Activated naive CD4-positive, alpha-beta T cell treated with anti-CD3 and anti-CD28 coated beads for 36 hours (primary cell): ENCODE data around the gene CAMP. TPM values are rescaled to one million over a fixed set of nuclear protein-coding genes. Genes with fewer than 3 reads are reported as not detected.

Source experiments
- CTCF ChIA-PET: fragments of 350-600 bp; sonication (Branson Sonifier 250); formaldehyde crosslinking; loops from one replicate; lab custom pipeline; 2021; ENCODE audit warnings: antibody characterized with exemption; lab: Charles Lee
- DNase-seq: peaks from one replicate; pipeline ENCODE4 v3.0.0-alpha.2; 2020
- H3K27ac Mint-ChIP-seq: one replicate; pipeline ENCODE4 v1.8.0; 2021; ENCODE audit warnings: mild to moderate bottlenecking, mixed read lengths
- H3K27me3 Mint-ChIP-seq: one replicate; pipeline ENCODE4 v1.8.0; 2021; ENCODE audit warnings: low read depth, mixed read lengths
- H3K36me3 Mint-ChIP-seq: one replicate; pipeline ENCODE4 v1.8.0; 2021; ENCODE audit warnings: low read depth, mixed read lengths
- H3K4me1 Mint-ChIP-seq: one replicate; pipeline ENCODE4 v1.8.0; 2021; ENCODE audit warnings: low read depth, mixed read lengths
- H3K4me3 Mint-ChIP-seq: one replicate; pipeline ENCODE4 v1.8.0; 2021; ENCODE audit warnings: mild to moderate bottlenecking, moderate library complexity, mixed read lengths
- H3K9me3 Mint-ChIP-seq: one replicate; pipeline ENCODE4 v1.8.0; 2021; ENCODE audit warnings: mixed read lengths
- intact Hi-C: fragments of 100-400 bp; cut with micrococcal nuclease; formaldehyde crosslinking; loops from one replicate; pipeline ENCODE4 v1.15.1; 2023
- total RNA-seq, 2 experiments: library from RNA; stranded (reverse); gene quantifications; one replicate each; pipeline ENCODE4 v1.2.3, GENCODE V29; 2021

CAMP gene, protein sequence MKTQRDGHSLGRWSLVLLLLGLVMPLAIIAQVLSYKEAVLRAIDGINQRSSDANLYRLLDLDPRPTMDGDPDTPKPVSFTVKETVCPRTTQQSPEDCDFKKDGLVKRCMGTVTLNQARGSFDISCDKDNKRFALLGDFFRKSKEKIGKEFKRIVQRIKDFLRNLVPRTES
- not detected for total RNA-seq

DNA sequence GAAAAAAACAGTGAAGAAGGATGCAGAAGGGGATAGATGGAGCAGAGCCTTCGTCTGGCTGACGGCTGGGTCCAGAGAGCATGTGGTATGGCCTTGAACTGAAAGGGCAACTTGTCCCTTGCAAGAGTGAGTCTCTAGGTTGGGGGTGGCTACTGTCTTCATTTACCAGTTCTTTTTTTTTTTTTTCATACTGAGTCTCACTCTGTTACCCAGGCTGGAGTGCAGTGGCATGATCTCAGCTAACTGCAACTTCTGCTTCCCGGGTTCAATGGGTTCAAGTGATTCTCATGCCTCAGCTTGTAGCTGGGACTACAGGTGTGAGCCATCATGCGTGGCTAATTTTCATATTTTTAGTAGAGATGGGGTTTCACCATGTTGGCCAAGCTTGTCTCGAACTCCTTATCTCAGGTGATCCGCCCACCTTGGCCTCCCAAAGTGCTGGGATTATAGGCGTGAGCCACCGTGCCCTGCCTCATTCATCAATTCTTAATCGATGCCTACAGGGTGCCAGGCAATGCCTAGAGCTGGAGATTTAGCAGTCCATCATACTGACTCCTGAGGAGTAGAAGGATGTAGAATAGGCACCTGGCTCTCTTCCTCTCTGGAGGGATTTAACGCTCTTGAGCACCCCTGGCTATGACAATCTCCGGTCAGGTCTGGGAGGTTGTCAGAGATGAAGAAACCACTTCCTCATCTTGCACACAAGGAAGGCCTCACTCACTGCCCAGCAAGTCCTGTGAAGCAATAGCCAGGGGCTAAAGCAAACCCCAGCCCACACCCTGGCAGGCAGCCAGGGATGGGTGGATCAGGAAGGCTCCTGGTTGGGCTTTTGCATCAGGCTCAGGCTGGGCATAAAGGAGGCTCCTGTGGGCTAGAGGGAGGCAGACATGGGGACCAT lies at the start of gene CAMP:
TSS of gene CAMP (plus strand) at position 880 of the 898 bp plus-strand sequence. CDS start at position 897, 17 bp downstream.
- Mint-ChIP-seq H3K27me3 (no peaks in the 10 kb centered on the region), H3K36me3 (no peaks in the 10 kb centered on the region), H3K4me3 (no peak within 1 kb of the TSS), H3K9me3 (no peaks in the 10 kb centered on the region), H3K27ac (no peak within 1 kb of the TSS), H3K4me1 (peaks cover 4% of the 10 kb centered on the region)
- DNase-seq: no peak
- intact Hi-C loops: no loop called here
- CTCF ChIA-PET: interaction anchor here (0.6 kb wide), 1 partner anchor 29 kb away, joined by 3 read pairs; no protein-coding TSS in a partner anchor

DNA sequence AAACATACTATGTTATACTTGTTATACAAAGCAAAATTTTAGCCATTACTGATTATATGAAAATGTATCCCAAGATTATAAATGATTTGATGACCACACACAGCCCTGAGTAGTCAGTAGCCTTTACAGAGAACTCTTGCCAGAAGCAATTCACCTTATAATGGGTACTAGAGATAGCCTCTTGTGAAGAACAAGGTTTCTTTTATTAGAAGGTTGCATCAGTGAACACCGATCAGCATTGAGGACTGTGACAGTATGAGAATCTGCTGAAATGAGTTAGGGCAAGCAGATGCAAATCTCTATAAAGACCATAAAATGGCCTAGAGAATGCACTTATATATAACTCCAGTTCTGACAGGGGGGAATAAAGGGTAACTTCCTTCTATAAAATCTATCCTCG lies 45.2 kb upstream of the CAMP start:
- no peaks in the 10 kb centered on the region for H3K27me3 Mint-ChIP-seq
- no peak overlapping the region for H3K27ac Mint-ChIP-seq
- no peak overlapping the region for H3K4me3 Mint-ChIP-seq
- H3K4me1 Mint-ChIP-seq: no peaks in the 10 kb centered on the region
- H3K36me3 Mint-ChIP-seq: peaks cover 85% of the 10 kb centered on the region
- DNase-seq: no peak
- H3K9me3 Mint-ChIP-seq: no peaks in the 10 kb centered on the region
- CTCF ChIA-PET: no interaction called here
- intact Hi-C loops: no loop called here

DNA sequence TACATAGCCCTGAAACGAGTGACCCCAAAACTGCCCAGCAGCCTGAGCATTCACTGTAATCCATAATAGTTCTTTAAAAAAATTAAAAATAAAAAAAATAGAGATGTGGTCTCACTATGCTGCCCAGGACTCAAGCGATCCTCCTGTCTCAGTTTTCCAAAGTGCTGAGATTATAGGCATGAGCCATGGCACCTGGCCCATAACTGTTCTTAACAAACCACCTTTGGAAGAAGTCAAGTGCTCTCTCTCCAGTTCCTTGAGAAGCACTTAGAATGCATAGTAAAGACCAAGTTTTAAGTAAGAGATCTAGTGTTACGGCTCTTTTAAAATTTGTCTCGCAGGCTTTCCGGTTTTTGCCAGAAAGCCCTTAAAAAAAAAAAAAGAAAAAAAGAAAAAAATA lies 43.3 kb upstream of the CAMP start:
- Mint-ChIP-seq H3K9me3 (no peaks in the 10 kb centered on the region), H3K36me3 (peaks cover 88% of the 10 kb centered on the region), H3K27ac (no peak overlapping the region), H3K4me1 (no peaks in the 10 kb centered on the region), H3K4me3 (no peak overlapping the region), H3K27me3 (no peaks in the 10 kb centered on the region)
- no peak for DNase-seq
- CTCF ChIA-PET: no interaction called here
- intact Hi-C loops: loop anchor here (10.0 kb wide), 1 partner anchor 1205 kb away; the partner anchor contains the start of genes CCDC12 and NBEAL2

GRCh38 chr3:48180531-48181253 lies 42.6 kb upstream of the CAMP start:
- no peak overlapping the region for H3K27ac Mint-ChIP-seq
- CTCF ChIA-PET: interaction anchor here (0.7 kb wide), 1 partner anchor 417 kb away, joined by 3 read pairs; no protein-coding TSS in a partner anchor
- no peaks in the 10 kb centered on the region for H3K9me3 Mint-ChIP-seq
- no peak overlapping the region for H3K4me3 Mint-ChIP-seq
- peaks cover 2% of the 10 kb centered on the region for H3K4me1 Mint-ChIP-seq
- intact Hi-C loops: loop anchor here (10.0 kb wide), 1 partner anchor 1206 kb away; the partner anchor contains the start of genes CCDC12 and NBEAL2
- H3K36me3 Mint-ChIP-seq: peaks cover 89% of the 10 kb centered on the region
- no peak for DNase-seq
- no peaks in the 10 kb centered on the region for H3K27me3 Mint-ChIP-seq

DNA sequence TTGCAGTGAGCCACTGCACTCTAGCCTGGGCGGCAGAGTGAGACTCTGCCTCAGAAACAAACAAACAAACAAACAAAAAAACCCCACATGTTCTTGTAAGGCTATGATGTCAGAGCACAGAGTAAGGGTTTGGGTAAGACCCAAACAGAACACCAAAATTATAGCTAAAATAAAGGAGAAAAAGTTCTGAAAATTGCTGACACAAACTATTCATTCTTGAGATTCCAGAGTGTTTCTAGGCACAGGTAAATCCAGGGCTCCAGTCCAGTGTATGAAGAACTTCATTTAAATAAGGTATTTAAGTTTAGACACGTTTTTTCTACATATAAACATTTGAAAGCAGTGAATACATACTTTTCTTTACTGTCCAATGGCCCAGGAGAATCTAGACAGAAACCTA lies 39.0 kb upstream of the CAMP start:
- Mint-ChIP-seq H3K9me3 (no peaks in the 10 kb centered on the region), H3K27me3 (peaks cover 11% of the 10 kb centered on the region), H3K4me1 (peaks cover 17% of the 10 kb centered on the region), H3K36me3 (peaks cover 81% of the 10 kb centered on the region), H3K27ac (no peak overlapping the region), H3K4me3 (no peak overlapping the region)
- intact Hi-C loops: loop anchor here (10.0 kb wide), 1 partner anchor 1209 kb away; the partner anchor contains the start of genes CCDC12 and NBEAL2
- CTCF ChIA-PET: interaction anchor here (0.6 kb wide), 1 partner anchor 10 kb away, joined by 3 read pairs; no protein-coding TSS in a partner anchor
- DNase-seq: no peak

- no peak overlapping the region for H3K4me3 Mint-ChIP-seq
- H3K27ac Mint-ChIP-seq: no peak overlapping the region
- H3K4me1 Mint-ChIP-seq: peaks cover 17% of the 10 kb centered on the region
- intact Hi-C loops: loop anchor here (10.0 kb wide), 1 partner anchor 1210 kb away; the partner anchor contains the start of genes CCDC12 and NBEAL2
- H3K9me3 Mint-ChIP-seq: no peaks in the 10 kb centered on the region
- CTCF ChIA-PET: no interaction called here
- no peak for DNase-seq
- peaks cover 11% of the 10 kb centered on the region for H3K27me3 Mint-ChIP-seq
- H3K36me3 Mint-ChIP-seq: peaks cover 74% of the 10 kb centered on the region
These were observed 38.2 kb upstream of the CAMP start for GRCh38 chr3:48185129-48185528.

DNA sequence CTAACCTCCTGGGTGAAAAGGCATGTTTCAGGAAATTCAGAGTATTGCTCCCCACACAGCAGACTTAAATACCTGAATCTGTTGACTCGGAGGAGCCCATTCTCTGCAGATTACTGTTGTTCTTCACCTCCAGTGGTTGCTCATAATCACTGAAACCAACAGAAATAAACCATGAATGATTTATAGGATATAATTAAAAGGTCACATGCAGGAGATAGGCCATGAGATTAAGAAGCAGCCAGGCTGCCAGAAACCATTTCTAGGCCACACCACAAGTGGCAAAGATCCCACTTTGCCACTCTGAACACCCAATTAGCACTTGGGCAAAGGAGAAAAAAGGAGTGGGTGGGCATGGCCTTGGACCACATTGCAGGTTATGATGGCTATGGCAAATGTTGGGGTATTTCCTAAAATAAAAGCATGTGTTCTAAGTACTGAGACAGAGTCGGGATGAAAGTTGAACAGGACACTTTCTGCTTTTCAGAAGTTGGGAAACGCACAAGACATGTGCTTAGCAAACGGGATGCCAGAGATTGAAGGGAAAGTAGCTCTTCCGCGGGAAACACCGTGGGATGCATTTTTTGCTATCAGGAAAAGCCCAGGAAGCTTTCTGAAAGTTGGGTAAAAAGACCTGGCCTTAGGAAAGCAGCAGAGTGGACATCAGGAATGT lies 36.5 kb upstream of the CAMP start:
- intact Hi-C loops: loop anchor here (10.0 kb wide), 1 partner anchor 1212 kb away; the partner anchor contains the start of genes CCDC12 and NBEAL2
- H3K4me3 Mint-ChIP-seq: peak overlapping the region; percentile 81
- peaks cover 58% of the 10 kb centered on the region for H3K36me3 Mint-ChIP-seq
- H3K27ac Mint-ChIP-seq: no peak overlapping the region
- H3K4me1 Mint-ChIP-seq: peaks cover 17% of the 10 kb centered on the region
- CTCF ChIA-PET: no interaction called here
- H3K9me3 Mint-ChIP-seq: no peaks in the 10 kb centered on the region
- H3K27me3 Mint-ChIP-seq: peaks cover 11% of the 10 kb centered on the region
- no peak for DNase-seq

DNA sequence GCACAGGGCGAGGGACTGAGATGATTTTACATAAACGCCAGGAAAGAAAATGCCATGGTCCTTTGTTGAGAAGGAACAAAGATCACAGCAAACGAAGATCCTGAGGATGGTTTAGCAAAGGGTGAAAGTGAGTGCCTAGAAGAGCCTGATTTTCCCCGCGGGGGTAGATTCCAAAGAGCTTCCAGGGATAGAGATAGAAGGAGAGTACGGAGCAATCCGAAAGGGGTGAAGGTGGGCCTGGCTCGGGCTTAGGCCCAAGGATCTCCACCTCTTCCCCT lies 36.1 kb upstream of the CAMP start:
- Mint-ChIP-seq H3K4me3 (peak overlapping the region; percentile 81), H3K9me3 (no peaks in the 10 kb centered on the region), H3K27me3 (peaks cover 11% of the 10 kb centered on the region), H3K36me3 (peaks cover 54% of the 10 kb centered on the region), H3K4me1 (peaks cover 17% of the 10 kb centered on the region), H3K27ac (no peak overlapping the region)
- DNase-seq: no peak
- CTCF ChIA-PET: no interaction called here
- intact Hi-C loops: loop anchor here (10.0 kb wide), 1 partner anchor 1212 kb away; the partner anchor contains the start of genes CCDC12 and NBEAL2

- H3K4me1 Mint-ChIP-seq: peaks cover 17% of the 10 kb centered on the region
- peak overlapping the region; percentile 88 for H3K4me3 Mint-ChIP-seq
- H3K36me3 Mint-ChIP-seq: peaks cover 49% of the 10 kb centered on the region
- CTCF ChIA-PET: interaction anchor here (1.5 to 1.7 kb wide), 2 partner anchors 53 to 248 kb away, joined by 5 to 6 read pairs; partner anchors contain the start of gene ZNF589
- intact Hi-C loops: loop anchor here (1.0 to 10.0 kb wide), 7 partner anchors 54 to 1213 kb away; partner anchors contain the start of genes CCDC12, CCDC51, NBEAL2 and NME6
- no peaks in the 10 kb centered on the region for H3K9me3 Mint-ChIP-seq
- peak; percentile 48 for DNase-seq
- H3K27ac Mint-ChIP-seq: no peak overlapping the region
- H3K27me3 Mint-ChIP-seq: peaks cover 11% of the 10 kb centered on the region
These were observed 35.6 kb upstream of the CAMP start for GRCh38 chr3:48187579-48188265.

DNA sequence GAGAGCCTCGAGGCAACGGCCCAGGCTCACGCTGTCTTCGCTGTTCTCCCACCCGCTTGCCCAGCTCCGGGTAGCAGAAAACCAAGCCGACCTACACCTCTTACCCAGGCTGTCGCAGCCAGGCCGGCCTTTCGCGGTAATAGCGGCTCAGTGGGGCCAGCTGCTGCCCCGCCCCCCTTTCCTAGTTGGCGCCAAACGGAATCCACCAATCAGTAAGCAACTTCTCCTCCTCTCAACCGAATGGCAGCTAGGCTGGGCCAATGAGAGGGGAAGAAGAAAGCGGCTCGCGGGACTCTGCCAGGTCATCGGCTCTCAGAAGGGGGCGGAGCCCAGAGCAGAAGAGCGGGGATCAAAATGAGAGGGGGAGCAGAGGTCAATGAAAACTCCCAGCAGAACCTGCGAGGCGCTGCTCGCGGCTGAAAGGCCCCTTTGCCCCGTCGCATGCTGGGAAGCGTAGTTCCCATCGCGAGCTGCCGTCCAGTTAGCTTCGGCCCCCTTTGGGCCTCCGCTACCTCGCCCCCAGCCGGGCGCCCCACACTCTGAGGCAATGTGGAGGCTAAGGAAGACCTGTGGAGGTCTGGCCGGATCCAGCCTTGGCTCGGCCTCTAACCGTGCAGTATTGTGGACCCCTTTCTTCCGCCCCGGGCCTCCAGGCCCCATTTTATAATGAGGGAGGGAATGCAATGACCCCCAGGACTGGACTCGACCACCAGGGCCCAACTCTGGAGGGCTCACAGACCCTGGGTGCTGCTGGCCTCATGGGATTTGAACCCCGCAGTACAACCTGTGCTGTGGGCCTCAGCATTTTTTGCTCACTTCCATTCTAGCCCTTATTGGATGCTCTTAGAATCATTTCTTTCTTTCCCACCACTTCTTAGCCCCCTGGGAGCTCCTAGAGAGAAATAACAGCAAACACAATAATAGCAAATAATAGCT lies 34.8 kb upstream of the CAMP start, which contains the start of gene CDC25A:
TSS of gene CDC25A (minus strand) at position 152 of the 936 bp plus-strand sequence. CDS start 470 bp downstream, outside the sequence.
- CTCF ChIA-PET: interaction anchor here (0.6 to 1.7 kb wide), 6 partner anchors 52 to 618 kb away, joined by 3 to 6 read pairs (median 4); partner anchors contain the start of genes CCDC51 and ZNF589
- intact Hi-C loops: loop anchor here (1.0 to 10.0 kb wide), 7 partner anchors 53 to 1214 kb away; partner anchors contain the start of genes CCDC12, CCDC51, NBEAL2 and NME6
- H3K9me3 Mint-ChIP-seq: no peaks in the 10 kb centered on the region
- H3K27me3 Mint-ChIP-seq: peaks cover 11% of the 10 kb centered on the region
- peak; percentile 98 for DNase-seq
- H3K36me3 Mint-ChIP-seq: peaks cover 41% of the 10 kb centered on the region
- H3K4me1 Mint-ChIP-seq: peaks cover 17% of the 10 kb centered on the region
- peak within 1 kb of the TSS; percentile 61 for H3K27ac Mint-ChIP-seq
- peak within 1 kb of the TSS; percentile 88 for H3K4me3 Mint-ChIP-seq
